ENCODE results near the gene GATB.

Gene GATB

GRCh38 chr4:151641983-151642382 lies 118.8 kb downstream of the GATB start:
- no peak for DNase-seq

GRCh38 chr4:151641167-151641566 lies 119.6 kb downstream of the GATB start:
- no peak for DNase-seq

- DNase-seq = no peak
Observed at GRCh38 chr4:151640381-151640780, 120.4 kb downstream of the GATB start.

GRCh38 chr4:151638295-151638858 lies 122.4 kb downstream of the GATB start:
- DNase-seq = no peak

- no peak for DNase-seq
Observed at GRCh38 chr4:151631349-151631748, 129.5 kb downstream of the GATB start.

GRCh38 chr4:151629097-151629783 lies 131.6 kb downstream of the GATB start:
- DNase-seq = no peak

- no peak for DNase-seq
Observed at GRCh38 chr4:151628001-151628608, 132.7 kb downstream of the GATB start.

- DNase-seq = no peak
Observed at GRCh38 chr4:151627491-151627890, 133.3 kb downstream of the GATB start.

- DNase-seq = no peak
Observed at GRCh38 chr4:151626751-151627150, 134.1 kb downstream of the GATB start.

GRCh38 chr4:151626228-151626627 lies 134.6 kb downstream of the GATB start:
- DNase-seq = no peak

- no peak for DNase-seq
Observed at GRCh38 chr4:151624626-151625565, 135.9 kb downstream of the GATB start.
